Activated T-cell treated with anti-CD3 and anti-CD28 coated beads, Interleukin-2, amount 50 U/mL, for 4 hours (primary cell): ENCODE data around the gene KRTCAP3. TPM values are rescaled to one million over a fixed set of nuclear protein-coding genes. Genes with fewer than 3 reads are reported as not detected.

ENCODE experiments used
- ATAC-seq, 2 donors: fragments of 200-7000 bp; cut with Tn5 transposase; one replicate each; pipeline ENCODE4 v1.10.0; 2021
- DNase-seq: peaks from one replicate; pipeline ENCODE4 v3.0.0-alpha.2; 2020
- H3K27me3 Mint-ChIP-seq: one replicate; pipeline ENCODE4 v1.8.0; 2021; ENCODE audit warnings: low read depth, mixed read lengths
- H3K36me3 Mint-ChIP-seq: one replicate; pipeline ENCODE4 v1.8.0; 2022; ENCODE audit warnings: mixed read lengths; ENCODE audit not compliant: insufficient read depth
- H3K4me1 Mint-ChIP-seq: one replicate; pipeline ENCODE4 v1.8.0; 2021; ENCODE audit warnings: low read depth, mixed read lengths
- H3K4me3 Mint-ChIP-seq: one replicate; pipeline ENCODE4 v1.8.0; 2021; ENCODE audit warnings: mild to moderate bottlenecking, moderate library complexity, mixed read lengths
- H3K9me3 Mint-ChIP-seq: one replicate; pipeline ENCODE4 v1.8.0; 2021; ENCODE audit warnings: mixed read lengths
- total RNA-seq, 3 donors: library from RNA; stranded (reverse); gene quantifications; one replicate each; pipeline ENCODE4 v1.2.1, GENCODE V29; 2021

The KRTCAP3 gene
- total RNA-seq, 3 donors from 2014 or later = 4.8 to 5.4 (median 5.2) TPM

GRCh38 chr2:27461118-27461517 is 18.9 kb downstream of the KRTCAP3 start:
- DNase-seq (no peak), ATAC-seq (no peak)
- H3K4me3 Mint-ChIP-seq = no peak overlapping the region
- H3K9me3 Mint-ChIP-seq = no peaks in the 10 kb centered on the region
- no peaks in the 10 kb centered on the region for H3K27me3 Mint-ChIP-seq
- H3K4me1 Mint-ChIP-seq = no peaks in the 10 kb centered on the region
- H3K36me3 Mint-ChIP-seq = peaks cover 18% of the 10 kb centered on the region

- H3K36me3 Mint-ChIP-seq = peaks cover 9% of the 10 kb centered on the region
- H3K9me3 Mint-ChIP-seq = no peaks in the 10 kb centered on the region
- H3K27me3 Mint-ChIP-seq = no peaks in the 10 kb centered on the region
- no peak overlapping the region for H3K4me3 Mint-ChIP-seq
- ATAC-seq (no peak), DNase-seq (no peak)
- no peaks in the 10 kb centered on the region for H3K4me1 Mint-ChIP-seq
Measured at GRCh38 chr2:27464443-27464842, 22.3 kb downstream of the KRTCAP3 start.

- Mint-ChIP-seq H3K36me3 (peaks cover 8% of the 10 kb centered on the region), H3K27me3 (no peaks in the 10 kb centered on the region), H3K4me1 (no peaks in the 10 kb centered on the region), H3K4me3 (no peak overlapping the region), H3K9me3 (no peaks in the 10 kb centered on the region)
- ATAC-seq = no peak
- no peak for DNase-seq
Measured at GRCh38 chr2:27471961-27472360, 29.8 kb downstream of the KRTCAP3 start.

- Mint-ChIP-seq H3K9me3 (no peaks in the 10 kb centered on the region), H3K4me3 (no peak overlapping the region), H3K36me3 (peaks cover 14% of the 10 kb centered on the region), H3K27me3 (no peaks in the 10 kb centered on the region), H3K4me1 (peaks cover 17% of the 10 kb centered on the region)
- DNase-seq = no peak
- no peak for ATAC-seq
Measured at GRCh38 chr2:27485496-27485895, 43.3 kb downstream of the KRTCAP3 start.

GRCh38 chr2:27489118-27489497 is 46.9 kb downstream of the KRTCAP3 start:
- peaks cover 4% of the 10 kb centered on the region for H3K36me3 Mint-ChIP-seq
- ATAC-seq (no peak), DNase-seq (no peak)
- H3K9me3 Mint-ChIP-seq = no peaks in the 10 kb centered on the region
- peak overlapping the region; percentile 81 for H3K4me3 Mint-ChIP-seq
- peaks cover 11% of the 10 kb centered on the region for H3K27me3 Mint-ChIP-seq
- peaks cover 20% of the 10 kb centered on the region for H3K4me1 Mint-ChIP-seq

- Mint-ChIP-seq H3K9me3 (no peaks in the 10 kb centered on the region), H3K4me1 (peaks cover 23% of the 10 kb centered on the region), H3K36me3 (peaks cover 3% of the 10 kb centered on the region), H3K27me3 (peaks cover 16% of the 10 kb centered on the region), H3K4me3 (peak within 1 kb of the TSS; percentile 81)
- peak; percentile 95 to 97 for ATAC-seq
- DNase-seq = peak; percentile 98
Measured at GRCh38 chr2:27489498-27490397, 47.6 kb downstream of the KRTCAP3 start, which contains the start of gene IFT172. Gene IFT172 (minus strand): TSS chr2:27489743. CDS start chr2:27489653, 90 bp downstream.

GRCh38 chr2:27492557-27492956 is 50.4 kb downstream of the KRTCAP3 start:
- DNase-seq (no peak), ATAC-seq (no peak)
- no peaks in the 10 kb centered on the region for H3K9me3 Mint-ChIP-seq
- H3K36me3 Mint-ChIP-seq = no peaks in the 10 kb centered on the region
- H3K27me3 Mint-ChIP-seq = peaks cover 39% of the 10 kb centered on the region
- H3K4me3 Mint-ChIP-seq = no peak overlapping the region
- peaks cover 29% of the 10 kb centered on the region for H3K4me1 Mint-ChIP-seq

- peak overlapping the region; percentile 45 for H3K4me3 Mint-ChIP-seq
- H3K9me3 Mint-ChIP-seq = no peaks in the 10 kb centered on the region
- DNase-seq (no peak), ATAC-seq (no peak)
- peaks cover 43% of the 10 kb centered on the region for H3K27me3 Mint-ChIP-seq
- H3K36me3 Mint-ChIP-seq = no peaks in the 10 kb centered on the region
- H3K4me1 Mint-ChIP-seq = peaks cover 26% of the 10 kb centered on the region
Measured at GRCh38 chr2:27493948-27494283, 51.7 kb downstream of the KRTCAP3 start.

Other genes with a start within 250 kb of the KRTCAP3 start
- 10 to 100 TPM; 84.1 to 91.7 (median 85.1) TPM for gene ATRAID, start 230.3 kb upstream of the KRTCAP3 start, total RNA-seq
- gene SLC5A6, start 230.1 kb upstream of the KRTCAP3 start, total RNA-seq = 100 to 1,000 TPM; 128 to 143 (median 141) TPM
- 100 to 1,000 TPM; 162 to 201 (median 185) TPM for gene CAD, start 225.0 kb upstream of the KRTCAP3 start, total RNA-seq
- under 1 TPM; 0.15 to 0.43 (median 0.18) TPM for gene SLC30A3, start 179.3 kb upstream of the KRTCAP3 start, total RNA-seq
- gene DNAJC5G, start 166.9 kb upstream of the KRTCAP3 start, total RNA-seq = not detected
- gene TRIM54, start 160.0 kb upstream of the KRTCAP3 start, total RNA-seq = under 1 TPM; 0.21 to 0.40 (median 0.22) TPM
- 1 to 10 TPM in 1 of 3 donors, under 1 TPM in 2; 0.71 to 1.1 (median 0.78) TPM for gene UCN, start 133.9 kb upstream of the KRTCAP3 start, total RNA-seq
- gene MPV17, start 119.3 kb upstream of the KRTCAP3 start, total RNA-seq = 10 to 100 TPM; 84.6 to 89.4 (median 87.5) TPM
- 100 to 1,000 TPM; 102 to 110 (median 107) TPM for gene GTF3C2, start 85.6 kb upstream of the KRTCAP3 start, total RNA-seq
- gene EIF2B4, start 72.0 kb upstream of the KRTCAP3 start, total RNA-seq = 10 to 100 TPM; 63.4 to 69.8 (median 65.0) TPM
- gene SNX17, start 71.8 kb upstream of the KRTCAP3 start, total RNA-seq = 100 to 1,000 TPM; 117 to 125 (median 123) TPM
- gene ZNF513, start 61.6 kb upstream of the KRTCAP3 start, total RNA-seq = 10 to 100 TPM in 2 of 3 donors, 1 to 10 TPM in 1; 8.4 to 11.0 (median 10.4) TPM
- gene PPM1G, start 32.8 kb upstream of the KRTCAP3 start, total RNA-seq = 100 to 1,000 TPM; 177 to 208 (median 186) TPM
- 100 to 1,000 TPM in 1 of 3 donors, 10 to 100 TPM in 2; 99.0 to 103 (median 99.4) TPM for gene NRBP1, start 13.8 kb upstream of the KRTCAP3 start, total RNA-seq
- 1 to 10 TPM; 5.2 to 7.5 (median 6.7) TPM for gene IFT172, start 47.4 kb downstream of the KRTCAP3 start, total RNA-seq
- gene FNDC4, start 52.8 kb downstream of the KRTCAP3 start, total RNA-seq = under 1 TPM in 1 of 3 donors, not detected in 2; 0.11 TPM
- gene GCKR, start 54.5 kb downstream of the KRTCAP3 start, total RNA-seq = not detected
- gene ZNF512, start 140.7 kb downstream of the KRTCAP3 start, total RNA-seq = 10 to 100 TPM; 13.6 to 16.6 (median 16.4) TPM
- gene CCDC121, start 186.6 kb downstream of the KRTCAP3 start, total RNA-seq = under 1 TPM; 0.11 to 0.27 (median 0.25) TPM
- 10 to 100 TPM; 66.5 to 76.6 (median 69.4) TPM for gene GPN1, start 186.7 kb downstream of the KRTCAP3 start, total RNA-seq
- 10 to 100 TPM; 23.6 to 31.4 (median 28.1) TPM for gene SUPT7L, start 221.2 kb downstream of the KRTCAP3 start, total RNA-seq
- 10 to 100 TPM; 32.7 to 37.5 (median 32.7) TPM for gene SLC4A1AP, start 221.5 kb downstream of the KRTCAP3 start, total RNA-seq